ENCODE results near the gene SHISAL1. TPM values are rescaled to one million over a fixed set of nuclear protein-coding genes. Genes with fewer than 3 reads are reported as not detected.

SHISAL1 gene
- total RNA-seq, 1 experiment from 2014 or later: 1.6 TPM

DNA sequence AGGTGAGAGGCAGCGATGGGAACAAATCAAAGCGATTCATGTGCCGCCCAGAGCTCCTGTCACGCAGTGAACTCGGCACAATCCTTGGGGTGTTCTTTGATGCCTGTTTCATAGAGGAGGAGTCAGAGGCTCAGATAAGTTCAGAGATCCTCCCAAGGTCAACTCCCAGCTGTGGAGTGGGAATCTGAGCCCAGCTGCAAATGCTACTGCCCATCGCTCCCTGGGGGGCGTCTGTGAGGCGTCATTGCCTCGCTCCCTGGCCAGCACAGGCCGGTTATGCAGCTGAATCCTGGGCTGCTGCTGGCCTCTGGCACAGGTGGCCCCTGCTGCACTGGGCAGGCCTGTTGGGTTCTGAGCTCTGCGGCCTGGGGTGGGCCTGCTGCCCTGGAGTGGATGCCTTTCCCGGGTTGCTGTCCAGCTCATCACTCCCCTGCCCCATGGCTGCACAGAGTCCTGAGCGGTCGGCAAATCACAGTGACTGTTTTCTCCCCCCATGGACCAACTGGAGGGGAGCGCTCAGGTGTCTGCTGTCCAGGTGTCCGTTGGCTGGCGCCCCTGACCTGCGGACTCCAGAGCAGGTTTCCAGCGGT lies 36.3 kb upstream of the SHISAL1 start:
- TF ChIP-seq, protein P1, sequence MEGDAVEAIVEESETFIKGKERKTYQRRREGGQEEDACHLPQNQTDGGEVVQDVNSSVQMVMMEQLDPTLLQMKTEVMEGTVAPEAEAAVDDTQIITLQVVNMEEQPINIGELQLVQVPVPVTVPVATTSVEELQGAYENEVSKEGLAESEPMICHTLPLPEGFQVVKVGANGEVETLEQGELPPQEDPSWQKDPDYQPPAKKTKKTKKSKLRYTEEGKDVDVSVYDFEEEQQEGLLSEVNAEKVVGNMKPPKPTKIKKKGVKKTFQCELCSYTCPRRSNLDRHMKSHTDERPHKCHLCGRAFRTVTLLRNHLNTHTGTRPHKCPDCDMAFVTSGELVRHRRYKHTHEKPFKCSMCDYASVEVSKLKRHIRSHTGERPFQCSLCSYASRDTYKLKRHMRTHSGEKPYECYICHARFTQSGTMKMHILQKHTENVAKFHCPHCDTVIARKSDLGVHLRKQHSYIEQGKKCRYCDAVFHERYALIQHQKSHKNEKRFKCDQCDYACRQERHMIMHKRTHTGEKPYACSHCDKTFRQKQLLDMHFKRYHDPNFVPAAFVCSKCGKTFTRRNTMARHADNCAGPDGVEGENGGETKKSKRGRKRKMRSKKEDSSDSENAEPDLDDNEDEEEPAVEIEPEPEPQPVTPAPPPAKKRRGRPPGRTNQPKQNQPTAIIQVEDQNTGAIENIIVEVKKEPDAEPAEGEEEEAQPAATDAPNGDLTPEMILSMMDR (IDR thresholded peaks at IDR 0.05; ENCODE audit: unreplicated experiment): no peak
- intact Hi-C loops (cut with micrococcal nuclease): no loop called here
- H3K9me3 Mint-ChIP-seq (ENCODE audit: unreplicated experiment): no peaks in the 10 kb centered on the region
- no peak overlapping the region for H3K27ac Mint-ChIP-seq (ENCODE audit: low read depth, unreplicated experiment)
- no peaks in the 10 kb centered on the region for H3K36me3 Mint-ChIP-seq (ENCODE audit: insufficient read depth, unreplicated experiment)
- peaks cover 19% of the 10 kb centered on the region for H3K4me1 Mint-ChIP-seq (ENCODE audit: insufficient read depth, unreplicated experiment)
- peaks cover 14% of the 10 kb centered on the region for H3K27me3 Mint-ChIP-seq (ENCODE audit: insufficient read depth, unreplicated experiment)
- BruUV-seq (replicated peaks): no TSS peak
- DNase-seq (ENCODE audit: unreplicated experiment): no peak
- CTCF ChIA-PET: interaction anchor here (0.6 kb wide), 1 partner anchor 242 kb away, joined by 3 read pairs; no protein-coding TSS in a partner anchor
- no peak overlapping the region for H3K4me3 Mint-ChIP-seq (ENCODE audit: unreplicated experiment)
- POLR2A ChIA-PET: interaction anchor here (0.6 kb wide), 1 partner anchor 74 kb away, joined by 3 read pairs; no protein-coding TSS in a partner anchor

DNA sequence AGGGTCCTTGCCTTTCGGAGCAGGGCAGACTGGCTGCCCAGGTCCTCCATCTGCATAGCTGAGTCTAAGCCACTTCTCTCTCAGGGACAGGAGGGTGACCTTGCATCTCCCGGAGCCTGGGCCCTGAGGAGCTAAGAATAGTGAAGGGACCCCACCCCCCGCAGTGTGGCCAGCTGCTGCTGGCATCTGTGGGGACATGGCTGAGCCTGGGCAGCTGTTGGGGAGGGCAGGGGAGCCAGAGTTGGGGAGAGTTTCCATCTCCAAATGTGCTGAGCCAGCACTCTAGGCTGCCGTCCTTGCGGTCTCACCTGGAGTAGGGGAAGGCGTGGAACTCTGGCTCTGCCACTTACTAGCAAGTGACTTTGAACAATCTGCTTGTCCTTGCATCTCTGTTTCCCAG lies 34.8 kb upstream of the SHISAL1 start:
- Mint-ChIP-seq H3K27me3 (ENCODE audit: insufficient read depth, unreplicated experiment) (peaks cover 14% of the 10 kb centered on the region), H3K4me3 (ENCODE audit: unreplicated experiment) (no peak overlapping the region), H3K4me1 (ENCODE audit: insufficient read depth, unreplicated experiment) (peaks cover 19% of the 10 kb centered on the region), H3K9me3 (ENCODE audit: unreplicated experiment) (no peaks in the 10 kb centered on the region), H3K36me3 (ENCODE audit: insufficient read depth, unreplicated experiment) (no peaks in the 10 kb centered on the region), H3K27ac (ENCODE audit: low read depth, unreplicated experiment) (no peak overlapping the region)
- POLR2A ChIA-PET: interaction anchor here (0.7 to 1.5 kb wide), 2 partner anchors 13 to 17 kb away, joined by 3 to 4 read pairs; no protein-coding TSS in a partner anchor
- CTCF ChIA-PET: no interaction called here
- BruUV-seq (replicated peaks): no TSS peak
- no peak for DNase-seq (ENCODE audit: unreplicated experiment)
- intact Hi-C loops (cut with micrococcal nuclease): no loop called here
- TF ChIP-seq, protein P1 (IDR thresholded peaks at IDR 0.05; ENCODE audit: unreplicated experiment): no peak

DNA sequence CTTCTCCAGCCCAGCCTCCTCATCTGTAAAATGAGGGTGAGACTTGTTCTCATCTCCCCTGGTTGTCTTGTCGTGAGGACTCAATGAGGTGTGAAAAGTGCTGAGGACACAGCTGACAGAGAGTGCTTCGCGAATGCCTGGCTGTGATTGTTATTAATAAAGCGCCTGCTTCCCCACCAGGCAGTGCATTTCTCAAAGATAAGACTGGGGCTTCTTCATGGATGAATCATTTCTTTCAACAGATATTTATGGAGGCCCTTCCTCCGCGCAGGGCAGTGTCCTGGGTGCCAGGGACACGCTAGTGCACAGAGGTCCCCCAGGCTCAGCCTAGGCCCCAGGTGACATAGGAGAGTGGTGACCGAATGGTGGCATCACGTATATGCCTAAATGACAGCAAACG lies 34.3 kb upstream of the SHISAL1 start:
- POLR2A ChIA-PET: interaction anchor here (1.5 kb wide), 1 partner anchor 14 kb away, joined by 3 read pairs; no protein-coding TSS in a partner anchor
- CTCF ChIA-PET: no interaction called here
- Mint-ChIP-seq H3K27ac (ENCODE audit: low read depth, unreplicated experiment) (no peak overlapping the region), H3K4me1 (ENCODE audit: insufficient read depth, unreplicated experiment) (peaks cover 17% of the 10 kb centered on the region), H3K27me3 (ENCODE audit: insufficient read depth, unreplicated experiment) (peaks cover 14% of the 10 kb centered on the region), H3K36me3 (ENCODE audit: insufficient read depth, unreplicated experiment) (no peaks in the 10 kb centered on the region), H3K4me3 (ENCODE audit: unreplicated experiment) (no peak overlapping the region), H3K9me3 (ENCODE audit: unreplicated experiment) (no peaks in the 10 kb centered on the region)
- intact Hi-C loops (cut with micrococcal nuclease): no loop called here
- BruUV-seq (replicated peaks): no TSS peak
- no peak for DNase-seq (ENCODE audit: unreplicated experiment)
- TF ChIP-seq, protein P1 (IDR thresholded peaks at IDR 0.05; ENCODE audit: unreplicated experiment): no peak

DNA sequence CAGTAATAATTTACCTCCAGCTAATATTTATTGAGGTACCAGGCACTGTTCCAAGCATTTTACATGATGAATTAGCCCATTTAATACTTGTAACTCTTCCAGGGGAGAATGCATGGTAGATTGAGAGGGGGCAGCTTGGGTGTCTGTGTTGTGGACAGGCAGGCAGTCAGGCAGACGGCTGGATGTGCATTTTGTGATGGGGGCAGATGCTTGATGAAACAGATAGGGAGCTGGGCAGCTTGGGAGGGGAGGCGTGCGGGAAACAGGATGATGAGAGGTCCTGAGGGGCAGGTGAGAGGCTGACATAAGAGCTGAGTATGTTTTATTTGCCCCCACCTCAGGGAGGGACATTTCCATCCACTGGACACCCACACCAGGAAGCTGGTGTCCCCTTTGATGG lies 33.1 kb upstream of the SHISAL1 start:
- TF ChIP-seq, protein P1 (IDR thresholded peaks at IDR 0.05; ENCODE audit: unreplicated experiment): no peak
- no TSS peak for BruUV-seq (replicated peaks)
- Mint-ChIP-seq H3K36me3 (ENCODE audit: insufficient read depth, unreplicated experiment) (no peaks in the 10 kb centered on the region), H3K27me3 (ENCODE audit: insufficient read depth, unreplicated experiment) (peaks cover 14% of the 10 kb centered on the region), H3K27ac (ENCODE audit: low read depth, unreplicated experiment) (no peak overlapping the region), H3K9me3 (ENCODE audit: unreplicated experiment) (no peaks in the 10 kb centered on the region), H3K4me1 (ENCODE audit: insufficient read depth, unreplicated experiment) (peaks cover 7% of the 10 kb centered on the region), H3K4me3 (ENCODE audit: unreplicated experiment) (no peak overlapping the region)
- DNase-seq (ENCODE audit: unreplicated experiment): no peak
- intact Hi-C loops (cut with micrococcal nuclease): no loop called here
- ChIA-PET POLR2A (no interaction called here), CTCF (interaction anchor here (0.6 kb wide), 1 partner anchor 286 kb away, joined by 4 read pairs; no protein-coding TSS in a partner anchor)
